HUES48 (cell line): ENCODE data around the gene MKNK1.

Experiments
- H3K27ac ChIP-seq: one replicate; pipeline ENCODE4 v1.7.0; 2013; ENCODE audit warnings: low read depth, low read length, inconsistent platforms
- H3K27me3 ChIP-seq: 2 replicates; pipeline ENCODE4 v1.6.1; 2013; ENCODE audit warnings: mild to moderate bottlenecking, low read length; ENCODE audit not compliant: control insufficient read depth, insufficient read depth
- H3K36me3 ChIP-seq: 2 replicates; pipeline ENCODE4 v1.6.1; 2013; ENCODE audit warnings: low read length; ENCODE audit not compliant: control insufficient read depth, insufficient read depth
- H3K4me1 ChIP-seq: 2 replicates; pipeline ENCODE4 v1.6.1; 2013; ENCODE audit warnings: mild to moderate bottlenecking, low read length; ENCODE audit not compliant: control insufficient read depth, insufficient read depth
- H3K4me3 ChIP-seq: 2 replicates; pipeline ENCODE4 v1.5.1; 2013; ENCODE audit warnings: mild to moderate bottlenecking, low read depth, low read length
- H3K9ac ChIP-seq: 2 replicates; pipeline ENCODE4 v1.6.1; 2013; ENCODE audit warnings: mild to moderate bottlenecking, low read depth, low read length, moderate library complexity
- H3K9me3 ChIP-seq: 2 replicates; pipeline ENCODE4 v1.6.1; 2013; ENCODE audit warnings: low read length; ENCODE audit not compliant: control insufficient read depth, insufficient read depth

The MKNK1 gene

GRCh38 chr1:46549697-46550681 is 54.1 kb downstream of the MKNK1 start:
- H3K4me1 ChIP-seq: peaks cover 7% of the 10 kb centered on the region
- no peaks in the 10 kb centered on the region for H3K36me3 ChIP-seq
- no peak overlapping the region for H3K4me3 ChIP-seq
- H3K9me3 ChIP-seq: no peaks in the 10 kb centered on the region
- H3K9ac ChIP-seq: no peak overlapping the region
- no peak overlapping the region for H3K27ac ChIP-seq
- peaks cover 26% of the 10 kb centered on the region for H3K27me3 ChIP-seq

DNA sequence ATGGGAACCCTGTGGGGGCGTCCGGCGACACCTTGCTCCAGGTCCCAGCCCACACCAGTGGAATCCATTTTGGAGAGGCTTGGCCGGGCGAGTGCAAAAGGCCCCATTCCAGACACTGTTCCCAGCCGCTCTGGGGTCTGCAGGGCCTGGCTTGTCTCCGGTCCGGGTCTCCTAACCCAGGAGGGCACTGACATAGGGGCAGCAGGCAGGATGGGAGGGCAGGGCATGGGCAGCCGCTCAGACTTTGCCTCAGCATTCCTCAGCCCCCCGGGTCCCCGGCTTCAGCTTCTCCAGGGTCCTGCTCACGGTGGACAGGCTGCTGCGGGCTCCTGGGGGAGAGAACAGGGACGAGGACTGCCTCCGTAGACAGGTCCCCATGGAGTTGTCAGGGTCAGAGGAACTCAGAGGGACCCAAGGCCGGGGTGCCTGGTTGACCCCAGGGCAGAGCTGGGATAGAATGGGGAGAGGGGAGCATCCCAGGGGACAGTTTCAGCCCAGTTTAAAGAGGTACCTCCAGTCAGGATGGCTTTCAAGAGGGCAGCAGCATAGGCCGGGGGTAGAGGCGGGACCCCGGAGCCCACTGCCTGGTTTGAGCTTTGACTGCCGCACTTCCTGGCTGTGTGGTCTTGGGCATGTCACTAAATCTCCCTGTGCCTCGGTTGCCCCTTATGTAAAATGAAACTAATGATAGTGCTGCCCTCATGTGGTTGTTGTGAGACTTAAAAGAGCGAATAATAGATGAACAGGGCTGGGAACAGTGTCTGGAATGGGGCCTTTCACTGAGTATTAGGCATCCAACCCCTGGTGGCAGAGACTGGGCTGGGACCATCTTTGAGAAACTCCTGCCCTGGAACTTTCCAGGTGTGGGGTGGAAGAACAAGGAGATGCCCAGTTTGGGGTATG is 56.3 kb downstream of the MKNK1 start:
- no peaks in the 10 kb centered on the region for H3K36me3 ChIP-seq
- H3K4me3 ChIP-seq: no peak overlapping the region
- peaks cover 49% of the 10 kb centered on the region for H3K27me3 ChIP-seq
- H3K4me1 ChIP-seq: peaks cover 21% of the 10 kb centered on the region
- no peak overlapping the region for H3K9ac ChIP-seq
- H3K27ac ChIP-seq: no peak overlapping the region
- H3K9me3 ChIP-seq: no peaks in the 10 kb centered on the region

GRCh38 chr1:46546210-46546609 is 57.9 kb downstream of the MKNK1 start:
- H3K9ac ChIP-seq: no peak overlapping the region
- no peak overlapping the region for H3K4me3 ChIP-seq
- H3K27ac ChIP-seq: no peak overlapping the region
- H3K4me1 ChIP-seq: peaks cover 21% of the 10 kb centered on the region
- no peaks in the 10 kb centered on the region for H3K9me3 ChIP-seq
- H3K36me3 ChIP-seq: no peaks in the 10 kb centered on the region
- H3K27me3 ChIP-seq: peaks cover 63% of the 10 kb centered on the region

- peaks cover 17% of the 10 kb centered on the region for H3K4me1 ChIP-seq
- no peaks in the 10 kb centered on the region for H3K36me3 ChIP-seq
- H3K27me3 ChIP-seq: peaks cover 68% of the 10 kb centered on the region
- no peak overlapping the region for H3K4me3 ChIP-seq
- no peaks in the 10 kb centered on the region for H3K9me3 ChIP-seq
- H3K9ac ChIP-seq: no peak overlapping the region
- no peak overlapping the region for H3K27ac ChIP-seq
Measured at GRCh38 chr1:46545784-46546183, 58.3 kb downstream of the MKNK1 start.

GRCh38 chr1:46544561-46545240 is 59.4 kb downstream of the MKNK1 start:
- Histone ChIP-seq H3K27me3 (peaks cover 78% of the 10 kb centered on the region), H3K9ac (no peak overlapping the region), H3K4me1 (peaks cover 14% of the 10 kb centered on the region), H3K27ac (no peak overlapping the region), H3K36me3 (no peaks in the 10 kb centered on the region), H3K4me3 (peak overlapping the region; percentile 62; the same call in 1 of the 2 replicates), H3K9me3 (no peaks in the 10 kb centered on the region)

- no peaks in the 10 kb centered on the region for H3K36me3 ChIP-seq
- no peak overlapping the region for H3K9ac ChIP-seq
- H3K27me3 ChIP-seq: peaks cover 85% of the 10 kb centered on the region
- H3K27ac ChIP-seq: no peak overlapping the region
- H3K9me3 ChIP-seq: no peaks in the 10 kb centered on the region
- peak overlapping the region; percentile 62 for H3K4me3 ChIP-seq
- H3K4me1 ChIP-seq: peaks cover 14% of the 10 kb centered on the region
Measured at GRCh38 chr1:46543761-46544560, 60.1 kb downstream of the MKNK1 start.

DNA sequence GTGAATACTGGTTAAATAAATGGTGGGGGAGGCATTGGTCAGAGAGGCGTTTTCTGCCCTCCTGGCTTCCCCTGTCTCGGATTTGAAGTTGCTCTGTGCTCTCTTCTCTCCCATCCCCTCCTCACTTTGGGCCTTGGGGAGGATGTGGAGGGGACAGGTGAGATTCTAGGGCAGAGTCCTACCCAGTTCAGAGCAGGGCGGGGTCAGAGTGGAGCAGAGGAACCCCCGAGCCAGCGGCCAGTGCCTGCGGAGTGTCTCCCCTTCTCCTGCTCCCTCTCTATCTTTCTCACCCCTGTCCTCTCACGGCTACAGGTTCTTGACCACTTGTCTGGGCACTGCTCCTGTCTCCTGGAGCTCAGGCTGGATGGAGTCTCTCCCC is 60.7 kb downstream of the MKNK1 start:
- Histone ChIP-seq H3K9ac (no peak overlapping the region), H3K4me3 (peak overlapping the region; percentile 62), H3K27ac (no peak overlapping the region), H3K9me3 (no peaks in the 10 kb centered on the region), H3K4me1 (peaks cover 14% of the 10 kb centered on the region), H3K36me3 (no peaks in the 10 kb centered on the region), H3K27me3 (peaks cover 91% of the 10 kb centered on the region)

- Histone ChIP-seq H3K36me3 (no peaks in the 10 kb centered on the region), H3K27ac (no peak overlapping the region), H3K9ac (no peak overlapping the region), H3K4me3 (no peak overlapping the region), H3K9me3 (no peaks in the 10 kb centered on the region), H3K27me3 (peaks cover 97% of the 10 kb centered on the region), H3K4me1 (peaks cover 14% of the 10 kb centered on the region)
Measured at GRCh38 chr1:46539972-46540371, 64.1 kb downstream of the MKNK1 start.

DNA sequence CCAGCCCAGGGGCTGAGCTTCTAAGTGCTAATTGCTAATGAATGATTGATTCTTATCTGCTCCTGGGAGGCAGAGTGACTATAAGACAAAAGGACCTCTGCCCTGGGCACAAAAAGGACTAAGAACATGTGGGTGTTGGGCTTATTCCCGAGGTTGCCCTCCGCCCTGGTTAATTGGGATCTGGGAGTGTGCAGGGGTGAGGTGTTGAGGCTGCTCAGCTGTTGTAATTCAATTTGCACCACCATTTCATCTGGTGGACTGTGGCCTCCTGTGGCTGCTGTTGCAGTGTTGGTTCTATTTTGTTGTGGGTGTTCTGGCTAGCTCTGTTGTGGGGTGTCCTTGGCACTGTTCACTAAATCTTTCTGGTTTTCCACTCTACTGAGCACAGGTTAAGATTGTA is 65.9 kb downstream of the MKNK1 start:
- Histone ChIP-seq H3K4me3 (no peak overlapping the region), H3K27me3 (peaks cover 97% of the 10 kb centered on the region), H3K9ac (no peak overlapping the region), H3K4me1 (0 out of 2 replicates have a peak, but pooled peaks cover 4% of the 10 kb centered on the region), H3K27ac (no peak overlapping the region), H3K9me3 (no peaks in the 10 kb centered on the region), H3K36me3 (no peaks in the 10 kb centered on the region)

- H3K27me3 ChIP-seq: peaks cover 96% of the 10 kb centered on the region
Measured at GRCh38 chr1:46537651-46538050, 66.4 kb downstream of the MKNK1 start.

More at GRCh38 chr1:46537651-46538050, 66.4 kb downstream of the MKNK1 start:
- H3K9ac ChIP-seq: no peak overlapping the region
- H3K36me3 ChIP-seq: no peaks in the 10 kb centered on the region
- no peaks in the 10 kb centered on the region for H3K9me3 ChIP-seq
- no peak overlapping the region for H3K27ac ChIP-seq
- no peaks in the 10 kb centered on the region for H3K4me1 ChIP-seq
- H3K4me3 ChIP-seq: no peak overlapping the region
